ENCODE results near the gene FAM174C. TPM values are rescaled to one million over a fixed set of nuclear protein-coding genes. Genes with fewer than 3 reads are reported as not detected.

The FAM174C gene
- total and polyA plus RNA-seq, 10 of the 15 experiments (the other 5 are each of a cell fraction or from before 2014, with no cell fraction given): 0.89 to 94.6 (median 43.6) TPM

- TF ChIP-seq IRF3 (IDR thresholded peaks at IDR 0.05): peak; percentile 16; the same call in 1 of the 2 replicates
- 0 out of 3 replicates have a peak, but pooled peaks have one; percentile 46 for TF ChIP-seq POU2F2 (IDR thresholded peaks at IDR 0.05; ENCODE audit: borderline replicate concordance, low read depth, low read length)
- peak; percentile 93 for TF ChIP-seq CREB1 (IDR thresholded peaks at IDR 0.05; ENCODE audit: low read depth)
- no peak for TF ChIP-seq SMAD1 (IDR thresholded peaks at IDR 0.05; ENCODE audit: low read depth, partially characterized antibody)
- no peak for TF ChIP-seq PAX8 (IDR thresholded peaks at IDR 0.05)
- TF ChIP-seq CREM (IDR thresholded peaks at IDR 0.05; ENCODE audit: low read depth): peak; percentile 94
- peak; percentile 86 for TF ChIP-seq IKZF1 (conservative IDR thresholded peaks at IDR 0.05)
- peak; percentile 79; the same call in 1 of the 2 replicates for TF ChIP-seq BCLAF1 (IDR thresholded peaks at IDR 0.05)
- TF ChIP-seq MAX (IDR thresholded peaks at IDR 0.05; ENCODE audit: low read depth, low read length): peak; percentile 97
- no peak for TF ChIP-seq ESRRA (IDR thresholded peaks at IDR 0.05; ENCODE audit: low read length)
- TF ChIP-seq KLF5 (IDR thresholded peaks at IDR 0.05; ENCODE audit: partially characterized antibody): peak; percentile 93
- no peak for TF ChIP-seq NFYA (IDR thresholded peaks at IDR 0.05; ENCODE audit: borderline replicate concordance, low read depth, low read length)
- peak; percentile 52; the same call in 1 of the 2 replicates for TF ChIP-seq TCF12 (IDR thresholded peaks at IDR 0.05; ENCODE audit: low read depth, low read length)
- TF ChIP-seq RFX5 (IDR thresholded peaks at IDR 0.05; ENCODE audit: low read depth, low read length): peak; percentile 50; the same call in 1 of the 2 replicates
- peak; percentile 16 for TF ChIP-seq E4F1 (IDR thresholded peaks at IDR 0.05; ENCODE audit: borderline replicate concordance, partially characterized antibody)
- TF ChIP-seq CHD1 (IDR thresholded peaks at IDR 0.05; ENCODE audit: low read depth, low read length): no peak
- TF ChIP-seq MYC (IDR thresholded peaks at IDR 0.05; ENCODE audit: insufficient read depth, insufficient read length, insufficient replicate concordance, low read length, severe bottlenecking): peak; percentile 94
- TF ChIP-seq HDAC2 (IDR thresholded peaks at IDR 0.05): no peak
- peak; percentile 60 to 99 for TF ChIP-seq EGR1 (IDR thresholded peaks at IDR 0.05; ENCODE audit: borderline replicate concordance in 1 of 2, low read depth in 2 of 2, low read length in 2 of 2)
- TF ChIP-seq EZH2 (IDR thresholded peaks at IDR 0.05; ENCODE audit: borderline replicate concordance, control insufficient read depth, low read depth, low read length): no peak
- TF ChIP-seq FOXM1 (IDR thresholded peaks at IDR 0.05; ENCODE audit: low read depth, low read length): no peak
- TF ChIP-seq SRF (IDR thresholded peaks at IDR 0.05; ENCODE audit: low read depth in 2 of 2, low read length in 2 of 2): peak in 1 of 2 experiments; percentile 91
These were observed at the start of gene FAM174C (continued) for GRCh38 chr19:1275260-1275975.

All from GM12878 (cell line).